Fibroblast of skin of abdomen (primary cell): ENCODE data around the gene CCDC80.

ENCODE experiments used
- DNase-seq: peaks from one replicate; pipeline ENCODE4 v3.0.0-alpha.2; 2013

The CCDC80 gene

GRCh38 chr3:112633191-112633590, 7.8 kb downstream of the CCDC80 start:
- DNase-seq = no peak

- DNase-seq = no peak
These were observed 8.3 kb downstream of the CCDC80 start for GRCh38 chr3:112632596-112632995.

GRCh38 chr3:112631257-112631656, 9.7 kb downstream of the CCDC80 start:
- DNase-seq = no peak

GRCh38 chr3:112629425-112629824, 11.5 kb downstream of the CCDC80 start:
- peak; percentile 92 for DNase-seq

GRCh38 chr3:112627919-112628466, 12.9 kb downstream of the CCDC80 start:
- DNase-seq = no peak

- no peak for DNase-seq
These were observed 13.5 kb downstream of the CCDC80 start for GRCh38 chr3:112627419-112627818.

GRCh38 chr3:112623717-112624116, 17.2 kb downstream of the CCDC80 start:
- DNase-seq = no peak

- DNase-seq = no peak
These were observed 17.7 kb downstream of the CCDC80 start for GRCh38 chr3:112623213-112623612.

- no peak for DNase-seq
These were observed 21.6 kb downstream of the CCDC80 start for GRCh38 chr3:112619295-112619694.

GRCh38 chr3:112617285-112617684, 23.7 kb downstream of the CCDC80 start:
- no peak for DNase-seq

- no peak for DNase-seq
These were observed 24.8 kb downstream of the CCDC80 start for GRCh38 chr3:112615989-112616731.

GRCh38 chr3:112611752-112612515, 29.0 kb downstream of the CCDC80 start:
- DNase-seq = no peak

- peak; percentile 39 for DNase-seq
These were observed 30.8 kb downstream of the CCDC80 start for GRCh38 chr3:112610121-112610520.

GRCh38 chr3:112607863-112608262, 33.1 kb downstream of the CCDC80 start:
- DNase-seq = no peak

- no peak for DNase-seq
These were observed 34.8 kb downstream of the CCDC80 start for GRCh38 chr3:112606098-112606497.

- DNase-seq = peak; percentile 93
These were observed 35.7 kb downstream of the CCDC80 start for GRCh38 chr3:112605285-112605684.

GRCh38 chr3:112604536-112604935, 36.4 kb downstream of the CCDC80 start:
- peak; percentile 90 for DNase-seq

GRCh38 chr3:112602217-112602838, 38.6 kb downstream of the CCDC80 start:
- no peak for DNase-seq

- peak; percentile 21 for DNase-seq
These were observed 42.2 kb downstream of the CCDC80 start for GRCh38 chr3:112598731-112599130.

- no peak for DNase-seq
These were observed 43.0 kb downstream of the CCDC80 start for GRCh38 chr3:112597945-112598344.

GRCh38 chr3:112594856-112595255, 46.1 kb downstream of the CCDC80 start:
- no peak for DNase-seq

GRCh38 chr3:112593258-112593657, 47.7 kb downstream of the CCDC80 start:
- no peak for DNase-seq

- no peak for DNase-seq
These were observed 53.6 kb downstream of the CCDC80 start for GRCh38 chr3:112587336-112587735.
